ENCODE data around the gene PLAC1.

The PLAC1 gene, protein sequence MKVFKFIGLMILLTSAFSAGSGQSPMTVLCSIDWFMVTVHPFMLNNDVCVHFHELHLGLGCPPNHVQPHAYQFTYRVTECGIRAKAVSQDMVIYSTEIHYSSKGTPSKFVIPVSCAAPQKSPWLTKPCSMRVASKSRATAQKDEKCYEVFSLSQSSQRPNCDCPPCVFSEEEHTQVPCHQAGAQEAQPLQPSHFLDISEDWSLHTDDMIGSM

DNA sequence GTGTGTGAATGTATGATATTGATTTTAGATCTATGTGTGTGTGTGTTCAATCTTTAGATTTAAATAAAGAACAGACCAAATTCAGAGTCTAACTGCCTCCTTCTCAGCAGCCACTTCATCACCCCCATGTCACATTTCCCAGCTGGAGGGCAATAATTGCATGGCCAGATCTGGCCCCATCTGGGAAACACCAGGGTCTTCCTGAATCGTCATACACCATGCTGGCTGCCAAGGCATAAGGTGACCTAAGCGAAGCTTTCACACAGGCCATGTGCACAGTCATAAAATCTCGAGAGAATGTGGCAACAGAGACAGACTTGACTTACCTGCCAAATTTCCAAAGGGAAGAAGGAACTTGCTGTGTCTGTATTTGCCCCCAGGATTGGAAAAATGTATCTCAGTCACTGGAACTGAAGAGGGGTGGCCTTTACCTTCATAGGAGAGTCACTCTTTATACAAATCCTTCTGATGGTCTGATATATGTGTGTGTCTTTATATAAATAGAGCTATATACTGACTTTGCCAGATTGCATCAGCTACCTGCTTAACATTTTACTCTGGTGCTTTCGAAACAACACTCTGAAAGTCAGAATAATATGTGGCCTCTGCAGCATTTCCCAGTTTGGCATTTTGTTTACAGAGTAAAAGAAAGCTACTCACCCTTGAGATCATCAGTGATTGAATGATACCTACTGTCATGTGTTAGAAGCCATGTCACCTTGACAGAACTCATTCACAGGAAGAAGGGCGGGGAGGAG lies at the start of gene PLAC1:
PLAC1 (minus strand) TSS at position 470 of the 758 bp plus-strand sequence. CDS start 91,789 bp downstream, outside the sequence.
- DNase-seq (ENCODE audit: low read depth, low spot score): no peak

DNA sequence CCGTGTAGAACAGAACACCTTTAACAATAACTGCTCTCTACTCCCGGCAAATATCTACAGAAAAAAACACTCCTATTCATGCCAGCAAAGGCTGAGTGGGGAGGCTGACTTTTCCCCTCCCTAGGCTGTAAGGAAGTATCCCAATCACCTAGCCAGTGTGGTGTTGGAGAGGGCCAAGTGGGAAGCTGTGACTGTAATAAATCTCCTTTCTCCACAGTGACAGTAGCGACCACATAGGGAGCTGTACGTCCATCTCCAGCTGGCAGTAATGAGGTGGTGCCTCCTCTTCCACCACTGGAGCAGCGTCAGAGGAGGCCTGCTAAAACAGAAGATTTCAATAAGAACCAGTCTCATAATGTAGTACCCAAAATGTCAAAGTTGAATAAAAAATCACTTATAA lies 47.9 kb upstream of the PLAC1 start:
- no peak for DNase-seq (ENCODE audit: low read depth, low spot score)

DNA sequence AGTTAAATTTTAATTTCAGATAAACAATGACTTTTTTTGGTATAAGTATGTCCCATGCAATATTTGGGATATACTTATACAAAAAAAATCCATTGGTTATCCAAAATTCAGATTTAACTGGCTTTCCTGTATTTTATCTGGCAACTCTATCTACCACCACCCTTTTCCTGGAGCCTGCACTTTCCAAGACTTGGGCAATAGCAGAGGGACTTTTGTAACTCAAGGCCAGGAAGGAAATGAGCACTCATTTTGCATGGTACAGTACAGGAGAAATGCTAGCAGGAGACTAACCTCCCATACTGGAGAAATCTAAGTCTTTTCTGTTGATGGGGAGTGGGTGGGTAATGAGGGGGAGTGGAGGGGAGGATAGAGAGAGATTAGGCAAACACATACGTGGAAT lies 37.7 kb upstream of the PLAC1 start:
- DNase-seq (ENCODE audit: low read depth, low spot score): no peak

DNA sequence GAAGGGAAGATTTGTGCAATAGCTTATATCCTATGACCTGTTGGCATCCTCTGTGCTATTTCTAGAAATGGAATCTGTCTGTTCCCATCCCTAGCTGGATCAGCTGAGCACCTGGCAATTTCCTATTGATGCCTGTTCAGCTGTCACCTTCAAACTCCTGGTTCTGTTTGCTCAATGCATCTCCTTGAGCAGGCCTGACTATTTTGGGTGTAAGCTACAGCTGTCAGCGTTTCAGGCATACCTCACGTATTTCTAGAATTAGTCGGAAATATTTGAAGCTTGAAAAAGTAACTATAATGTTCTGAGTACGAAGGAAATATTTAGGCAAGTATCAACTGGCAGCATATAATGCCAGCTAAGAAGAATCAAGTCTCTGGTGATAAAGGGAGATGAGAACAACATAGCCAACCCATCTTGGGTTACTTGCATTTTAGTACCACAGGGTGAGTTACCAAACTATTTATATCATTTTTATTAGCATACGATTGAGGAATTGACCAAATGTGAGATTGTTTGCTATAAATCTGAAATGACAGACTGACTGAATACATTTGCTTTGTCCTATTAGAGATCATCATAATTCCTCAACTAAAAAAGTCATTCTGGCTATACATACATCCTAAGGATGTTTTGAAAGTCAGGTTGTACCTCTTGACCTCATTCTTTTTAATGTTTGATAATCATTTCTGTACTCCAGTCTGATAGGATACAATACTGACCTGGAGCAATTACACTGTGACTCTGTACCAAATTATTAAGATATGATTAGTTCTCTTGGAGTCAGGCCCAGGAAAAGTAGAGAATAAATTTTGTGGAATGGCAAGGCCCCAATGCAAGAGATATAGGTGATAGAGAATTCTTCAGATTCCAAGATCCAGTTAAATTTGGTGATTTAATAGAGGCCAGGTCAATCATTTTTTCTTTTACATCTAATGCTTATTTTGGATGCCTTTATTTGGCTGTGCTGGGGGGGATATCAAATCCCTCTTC lies 36.4 kb upstream of the PLAC1 start:
- no peak for DNase-seq (ENCODE audit: low read depth, low spot score)

DNA sequence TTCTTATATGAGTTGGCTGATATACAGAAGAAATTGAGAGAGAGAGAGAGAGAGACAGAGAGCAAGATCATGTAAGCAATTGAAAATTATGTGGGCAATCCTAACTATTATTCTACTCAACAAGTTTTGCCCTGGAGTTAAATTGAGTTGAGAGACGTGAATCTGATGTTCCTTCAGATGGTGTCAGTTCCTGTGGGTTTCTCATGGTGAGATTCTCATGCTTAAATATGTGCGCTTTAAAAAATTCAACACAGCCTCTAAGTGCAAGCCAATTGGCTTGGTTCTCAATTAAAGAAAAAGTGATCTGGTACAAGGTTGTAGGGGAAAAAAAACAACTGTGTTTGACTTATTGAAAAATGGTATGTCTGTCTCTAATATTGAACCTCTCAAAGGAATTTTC lies 35.4 kb upstream of the PLAC1 start:
- no peak for DNase-seq (ENCODE audit: low read depth, low spot score)

DNA sequence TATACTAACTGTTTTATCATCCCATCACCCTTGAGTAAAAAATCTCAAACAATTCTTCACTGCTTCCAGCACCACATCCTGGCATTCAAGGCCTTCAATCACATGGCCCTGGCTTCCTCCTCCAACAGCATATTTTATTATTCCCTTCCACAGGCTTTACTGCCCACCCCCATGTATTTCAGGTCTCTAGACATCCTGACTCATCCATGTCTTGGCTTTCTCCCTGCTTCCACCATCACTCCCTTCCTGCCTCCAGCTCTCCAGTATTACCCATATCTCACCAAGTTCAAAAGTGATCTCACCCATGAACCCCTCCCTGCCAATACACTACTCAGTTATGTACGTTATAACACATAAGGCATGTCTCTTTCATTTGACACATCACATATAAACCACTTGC lies 34.7 kb upstream of the PLAC1 start:
- DNase-seq (ENCODE audit: low read depth, low spot score): no peak

DNA sequence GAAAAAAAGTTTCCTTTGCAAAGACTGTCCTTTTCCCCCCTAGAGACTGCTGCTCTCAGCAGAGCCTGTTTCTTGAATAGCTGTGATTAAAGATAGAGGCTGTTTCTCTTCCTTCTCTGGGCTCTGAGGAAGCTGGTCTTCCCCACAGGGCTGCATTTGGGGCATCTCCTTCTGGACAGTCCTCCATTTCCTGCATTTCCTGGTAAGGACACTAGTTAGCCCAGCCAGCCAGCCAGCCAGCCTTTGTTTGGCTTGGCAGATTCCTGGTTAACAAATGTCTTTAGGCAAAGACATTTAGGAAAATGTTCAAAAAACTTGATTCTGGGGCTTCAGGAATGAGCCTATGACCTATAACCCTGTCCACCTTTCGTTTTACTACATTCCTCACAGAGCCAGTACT lies 34.0 kb upstream of the PLAC1 start:
- no peak for DNase-seq (ENCODE audit: low read depth, low spot score)

DNA sequence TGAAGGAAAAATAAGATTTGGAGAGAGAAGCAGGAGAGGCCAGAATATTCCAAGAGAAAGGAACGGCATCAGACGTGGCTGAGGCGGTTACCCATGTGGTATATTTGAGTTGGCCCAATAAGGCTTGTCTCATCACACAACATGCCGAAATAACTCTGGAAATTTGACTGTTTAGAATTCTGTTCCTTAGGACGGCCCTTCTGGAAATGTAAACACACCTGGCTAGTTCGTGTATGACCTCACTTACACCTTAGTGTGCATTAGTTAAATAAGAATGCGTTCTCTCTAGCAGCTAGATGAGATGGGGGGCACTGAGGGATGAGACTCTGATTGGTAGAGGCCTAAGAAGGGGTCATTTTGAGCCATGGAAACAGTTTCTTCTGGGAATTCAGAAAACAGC lies 33.2 kb upstream of the PLAC1 start:
- no peak for DNase-seq (ENCODE audit: low read depth, low spot score)

DNA sequence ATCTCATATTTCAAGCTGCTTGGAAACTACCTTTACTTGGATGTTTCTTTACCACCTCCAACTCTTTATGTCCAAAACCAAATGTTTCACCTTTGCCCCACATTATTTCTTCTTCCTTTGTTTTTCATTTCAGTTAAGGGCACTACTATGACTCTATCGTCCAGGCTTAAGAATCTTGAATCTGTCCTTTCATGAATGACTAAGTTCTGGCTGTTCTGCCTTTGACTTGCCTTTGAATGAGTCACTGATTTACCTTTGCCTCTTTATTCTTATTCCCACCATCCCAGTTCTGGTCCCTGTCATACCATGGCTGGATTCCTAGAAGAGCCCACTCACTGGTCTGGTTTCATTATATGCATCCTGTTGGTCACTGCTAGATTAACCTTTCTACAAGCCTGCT lies 30.6 kb upstream of the PLAC1 start:
- no peak for DNase-seq (ENCODE audit: low read depth, low spot score)

DNA sequence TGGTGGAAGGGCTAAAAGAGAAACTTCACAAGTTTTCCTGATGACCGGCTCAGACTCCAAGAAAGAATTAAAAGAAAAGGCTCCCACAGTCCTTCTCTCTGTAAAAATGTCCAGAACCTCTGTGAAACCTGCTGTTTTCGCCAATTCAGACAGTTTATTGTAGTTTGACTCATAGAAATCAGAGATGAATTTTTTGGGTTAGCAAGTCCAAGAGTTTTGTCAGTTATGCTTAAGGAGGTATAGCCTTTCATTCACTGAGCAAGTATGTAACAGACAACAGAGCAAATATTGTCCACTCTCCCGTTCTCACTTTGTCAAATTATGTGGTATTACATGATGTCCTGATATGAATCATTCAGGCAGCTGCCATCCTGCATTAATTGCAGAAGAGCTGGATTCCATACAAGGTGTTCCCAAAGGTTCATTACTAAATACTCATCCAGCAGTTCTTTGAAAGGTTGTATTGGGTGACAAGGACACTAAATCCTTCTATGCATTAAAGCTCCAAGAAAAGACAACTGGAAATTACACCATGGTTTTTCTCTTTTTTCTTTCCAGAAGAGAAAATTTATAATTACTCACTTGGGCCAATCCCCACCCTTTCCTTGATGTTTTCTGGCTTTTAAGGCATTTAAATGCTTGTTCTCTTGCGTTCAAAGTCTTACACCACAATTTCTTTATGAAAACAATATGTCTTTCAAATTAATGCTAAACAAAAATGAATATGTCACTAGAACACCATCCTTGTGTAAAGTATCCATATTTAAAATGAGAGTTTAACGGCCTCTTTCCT lies 30.0 kb upstream of the PLAC1 start:
- DNase-seq (ENCODE audit: low read depth, low spot score): no peak

DNA sequence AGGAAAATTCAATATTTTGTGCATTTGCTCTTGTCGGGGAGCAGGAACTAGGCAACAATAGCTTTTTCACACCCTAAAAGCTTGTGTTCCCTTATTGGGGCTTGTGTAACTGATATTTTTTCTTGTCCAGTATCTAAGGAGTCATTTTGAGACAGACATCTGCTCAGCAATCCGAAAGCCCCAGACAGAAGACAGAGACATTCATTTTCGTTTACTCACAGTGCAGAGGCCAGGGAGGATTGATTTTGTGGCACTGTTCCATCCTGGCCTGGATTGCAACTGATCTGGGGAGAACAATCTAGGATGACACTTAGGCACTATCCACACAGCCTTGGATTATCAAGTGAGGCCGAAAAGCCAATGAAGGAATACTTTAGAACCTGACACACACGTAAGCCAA lies 27.4 kb upstream of the PLAC1 start:
- DNase-seq (ENCODE audit: low read depth, low spot score): no peak

DNA sequence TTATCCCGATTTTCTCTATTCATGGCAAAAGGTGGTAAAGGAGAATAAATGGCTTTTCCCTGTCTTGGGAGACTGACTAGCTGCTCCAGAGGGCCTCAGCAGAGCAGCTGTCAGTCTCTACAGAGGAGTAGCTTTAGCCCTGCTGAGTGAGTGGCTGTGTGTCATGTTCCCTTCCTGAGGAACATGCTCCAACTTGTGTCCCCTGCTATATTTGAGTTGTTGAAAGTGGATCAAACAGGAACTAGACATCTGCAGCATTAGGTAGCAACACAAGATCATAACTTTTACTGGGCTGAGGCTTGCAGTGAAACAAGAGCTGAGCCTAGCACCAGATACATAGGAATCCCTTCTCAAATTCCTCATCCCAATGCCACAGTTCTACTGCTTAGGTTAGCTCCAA lies 26.7 kb upstream of the PLAC1 start:
- DNase-seq (ENCODE audit: low read depth, low spot score): no peak

DNA sequence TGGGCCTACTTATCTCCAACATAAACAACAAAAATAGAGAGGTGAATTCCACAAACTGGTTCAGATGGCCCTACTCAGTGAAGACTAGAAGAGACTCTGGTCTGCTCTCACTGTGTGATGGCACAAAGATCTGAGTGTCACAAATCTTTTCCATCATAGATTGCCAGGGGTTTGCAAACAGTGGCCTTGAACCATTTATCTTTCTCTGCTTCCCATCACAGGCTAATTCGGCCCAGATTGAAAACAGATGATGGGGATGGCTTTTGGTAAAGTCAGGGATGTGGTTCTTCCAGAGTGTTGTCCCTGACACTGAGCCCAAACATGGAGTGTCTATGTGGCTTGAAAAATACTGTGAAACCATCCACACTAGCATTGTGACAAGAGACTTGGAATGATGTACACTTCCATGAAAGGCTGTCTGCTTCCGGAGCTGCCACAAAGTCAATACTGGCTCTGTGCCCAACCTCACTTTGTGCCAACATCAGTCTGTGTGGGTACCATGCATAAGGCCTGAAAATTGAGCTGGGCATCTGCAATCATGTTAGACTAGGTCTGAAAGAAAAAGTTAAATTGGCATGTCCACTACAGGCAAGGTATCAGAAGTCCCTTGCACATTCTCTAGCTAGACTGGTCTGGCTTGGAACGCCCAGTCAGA lies 25.2 kb upstream of the PLAC1 start:
- DNase-seq (ENCODE audit: low read depth, low spot score): no peak

DNA sequence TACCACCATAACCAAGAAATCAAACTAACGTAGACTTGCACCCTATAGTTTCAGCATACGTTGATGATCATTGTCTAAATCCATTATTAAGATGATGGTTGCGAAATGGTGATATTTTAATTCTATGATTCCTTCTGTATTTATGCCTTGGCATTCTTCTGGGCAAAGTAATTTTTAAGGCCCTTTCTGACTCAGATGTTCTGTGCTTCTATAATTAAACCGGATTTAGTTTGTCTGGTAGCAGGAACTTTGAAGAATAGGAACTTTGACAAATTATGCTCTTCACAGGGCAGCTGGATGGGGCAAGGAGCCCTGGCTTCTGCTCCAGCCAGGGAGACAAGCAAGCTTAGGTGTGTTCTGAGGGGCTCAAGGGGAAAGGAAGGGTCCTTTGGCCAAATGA lies 23.8 kb upstream of the PLAC1 start:
- DNase-seq (ENCODE audit: low read depth, low spot score): no peak

DNA sequence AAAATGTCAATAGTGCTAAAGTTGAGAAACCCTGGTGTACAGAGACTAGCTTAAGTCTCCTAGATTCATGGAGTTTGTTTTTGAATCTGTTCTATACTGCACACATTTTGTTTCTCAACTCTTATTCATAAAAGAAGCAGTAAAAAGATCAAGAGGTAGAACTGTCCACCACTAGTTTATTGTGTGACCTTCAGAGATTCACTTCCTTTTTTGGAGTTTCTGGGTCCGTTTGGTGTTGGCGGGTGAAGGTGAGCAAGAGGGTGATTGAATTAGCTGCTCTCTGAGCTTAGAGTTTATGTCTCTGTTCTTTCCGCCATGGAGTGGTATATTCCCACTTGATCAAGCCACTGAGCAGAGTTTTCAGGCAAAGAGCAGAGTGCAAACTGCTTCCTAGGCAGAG lies 21.4 kb upstream of the PLAC1 start:
- no peak for DNase-seq (ENCODE audit: low read depth, low spot score)

DNA sequence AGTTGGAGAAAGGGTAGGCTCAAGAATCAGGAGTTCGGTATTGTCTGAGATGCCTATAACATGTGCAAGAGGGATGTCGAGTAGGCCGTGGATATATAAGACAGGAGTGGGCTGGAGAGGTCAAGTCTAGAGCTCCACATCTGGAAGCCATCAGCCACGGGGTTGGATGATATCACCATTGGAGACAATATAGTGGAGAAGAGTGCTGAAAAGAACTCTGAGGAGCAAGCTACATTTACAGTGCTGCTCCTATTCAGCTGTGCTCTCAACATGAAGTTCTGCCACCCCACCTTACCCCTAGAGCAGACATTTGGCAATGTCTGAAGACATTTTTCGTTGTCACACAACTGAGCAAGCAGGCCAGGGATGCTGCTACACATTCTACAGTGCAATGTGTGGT lies 20.9 kb upstream of the PLAC1 start:
- DNase-seq (ENCODE audit: low read depth, low spot score): no peak

DNA sequence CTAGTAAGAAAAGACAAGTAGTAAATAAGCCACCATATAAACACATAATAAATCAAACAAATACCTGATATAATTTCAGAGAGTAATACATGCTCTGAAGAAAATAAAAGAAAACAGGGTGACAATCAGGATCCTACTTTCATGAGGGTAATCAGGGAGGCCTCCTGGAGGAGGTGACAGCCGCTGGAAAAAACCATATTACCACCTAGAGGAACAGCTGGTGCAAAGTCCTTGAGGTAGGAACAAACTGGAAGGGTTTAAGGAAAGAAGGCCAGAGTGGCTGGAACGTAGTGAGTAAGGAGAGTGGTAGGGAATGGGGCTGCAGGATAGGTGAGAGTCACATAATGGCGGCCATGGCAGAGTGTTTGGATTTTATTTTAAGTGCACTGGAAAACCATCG lies 19.1 kb upstream of the PLAC1 start:
- DNase-seq (ENCODE audit: low read depth, low spot score): no peak

DNA sequence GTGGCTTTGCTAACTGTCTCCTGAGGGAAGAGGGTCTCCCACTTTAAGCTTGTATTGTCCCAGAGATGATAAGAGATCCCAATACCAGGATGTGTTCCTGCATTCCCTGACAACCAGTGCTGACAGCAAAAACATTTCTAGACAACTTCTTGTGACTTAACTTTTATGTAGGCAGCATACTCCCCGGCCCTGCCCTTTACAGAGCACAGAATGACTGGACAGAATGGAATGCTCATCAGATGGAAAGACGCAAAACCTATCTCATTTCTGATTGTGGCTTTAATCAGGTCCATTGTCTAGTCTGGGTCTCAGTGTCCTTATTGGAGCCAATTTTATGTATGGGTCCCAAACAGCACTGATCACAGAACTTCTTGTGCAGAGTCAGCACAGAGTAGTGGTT lies 18.2 kb upstream of the PLAC1 start:
- no peak for DNase-seq (ENCODE audit: low read depth, low spot score)

DNA sequence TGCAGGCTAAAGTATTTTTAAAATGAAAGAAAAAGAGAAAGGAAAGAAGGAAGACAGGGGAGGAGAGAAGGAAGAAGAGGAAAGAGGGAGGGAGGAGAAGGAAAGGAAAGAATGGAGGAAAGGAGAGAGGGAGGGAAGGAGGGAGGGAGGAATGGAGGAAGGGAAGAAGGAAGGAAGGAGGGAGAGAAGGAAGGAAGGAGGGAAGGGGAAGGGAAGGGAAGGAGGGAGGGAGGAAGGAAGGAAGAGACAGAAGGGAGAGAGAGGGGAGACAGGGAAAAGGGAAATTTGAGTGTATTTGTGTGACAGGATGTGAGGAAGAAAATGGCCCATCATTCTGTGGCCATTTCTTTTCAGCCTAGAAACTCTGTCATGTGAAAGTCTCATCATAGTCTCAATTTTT lies 14.9 kb upstream of the PLAC1 start:
- no peak for DNase-seq (ENCODE audit: low read depth, low spot score)

DNA sequence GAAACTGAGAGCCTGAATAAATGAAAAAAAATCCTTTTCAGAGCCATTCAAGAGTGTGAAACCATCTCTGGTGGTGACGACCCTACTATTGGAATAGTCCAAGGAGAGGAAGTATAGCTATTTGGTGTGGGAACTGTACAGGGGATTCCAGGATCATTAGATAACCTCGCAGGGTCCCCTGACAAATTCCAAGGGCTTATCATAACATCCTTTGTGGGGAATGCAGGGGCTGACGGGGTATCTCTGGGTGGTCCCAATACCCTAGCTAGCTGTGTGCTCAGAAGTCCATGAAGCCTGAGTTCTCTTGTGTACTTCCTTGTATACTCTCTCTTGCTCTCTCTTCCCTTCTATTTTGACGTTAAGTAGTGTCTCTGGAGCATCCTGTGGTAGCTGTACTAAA lies 13.8 kb upstream of the PLAC1 start:
- DNase-seq (ENCODE audit: low read depth, low spot score): no peak

DNA sequence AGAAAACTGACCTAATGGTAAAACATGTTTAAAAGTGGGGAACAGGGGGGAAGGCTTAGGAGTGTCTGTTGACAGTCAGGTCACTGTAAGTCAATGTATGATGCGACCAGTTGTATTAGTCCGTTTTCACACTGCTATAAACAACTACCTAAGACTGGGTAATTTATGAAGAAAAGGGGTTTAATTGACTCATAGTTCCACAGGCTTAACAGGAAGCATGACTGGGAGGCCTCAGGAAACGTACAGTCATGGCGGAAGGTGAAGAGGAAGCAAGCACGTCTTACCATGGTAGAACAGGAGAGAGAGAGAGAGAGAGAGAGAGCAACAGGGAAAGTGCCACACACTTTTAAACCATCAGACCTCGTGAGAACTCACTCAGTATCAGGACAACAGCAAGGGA lies 13.0 kb upstream of the PLAC1 start:
- no peak for DNase-seq (ENCODE audit: low read depth, low spot score)
